Thyroid gland (tissue), 4 donors: ENCODE measurements around the gene HYCC1.
"Not testable (repeated sequence)": the region's sequence is repeated elsewhere in the genome, so short reads cannot be mapped to it uniquely, and the experiment has no call there.

Experiments
- CTCF ChIP-seq, 6 experiments: fragments of 200-600 bp in 3 of 6; fragments of 450-650 bp in 3 of 6; sonication (generic) in 3 of 6; IDR thresholded peaks; one replicate each; pipeline ENCODE4 v1.5.1; 2016 to 2019; ENCODE audit warnings: antibody characterized with exemption in 6 of 6, mild to moderate bottlenecking in 2 of 6, inconsistent platforms in 1 of 6, moderate library complexity in 1 of 6
- POLR2A ChIP-seq, 2 donors: fragments of 450-650 bp; IDR thresholded peaks; one replicate each; pipeline ENCODE4 v1.6.1; 2017; ENCODE audit warnings: antibody characterized with exemption in 2 of 2, mild to moderate bottlenecking in 2 of 2, moderate library complexity in 1 of 2

- not testable (repeated sequence) for TF ChIP-seq CTCF, POLR2A (IDR thresholded peaks at IDR 0.05)
These were observed 25.7 kb upstream of the HYCC1 start for GRCh38 chr7:23039674-23040073.
